HCT116 (cell line): ENCODE measurements around the gene CELF1. TPM values are rescaled to one million over a fixed set of nuclear protein-coding genes. Genes with fewer than 3 reads are reported as not detected.

Experiments
- ATAC-seq: fragments of 200-7000 bp; cut with Tn5 transposase; 2 replicates; pipeline ENCODE4 v1.9.1; 2020; ENCODE audit warnings: mild to moderate bottlenecking, moderate library complexity
- BruUV-seq: library from RNA; stranded (reverse); fragments of 400-500 nt; replicated peaks from 2 replicates; lab custom pipeline; 2021; lab: Mats Ljungman, UMichigan
- CTCF ChIA-PET: fragments of 300-600 bp; sonication (Branson Sonifier 250); formaldehyde crosslinking; loops from one replicate; lab custom pipeline; 2021; ENCODE audit warnings: antibody characterized with exemption; lab: Charles Lee
- POLR2A ChIA-PET: fragments of 300-600, 350-600 bp; sonication (Branson Sonifier 250); formaldehyde crosslinking; loops from one replicate; lab custom pipeline; 2021; ENCODE audit warnings: antibody characterized with exemption; lab: Charles Lee
- RAD21 ChIA-PET, 2 experiments: fragments of 300-600 bp; sonication (Branson Sonifier 250); formaldehyde crosslinking; loops; one replicate each; lab custom pipeline; 2023; ENCODE audit warnings: low total read pairs in 2 of 2; ENCODE audit not compliant: uncharacterized antibody in 2 of 2, unreplicated experiment in 2 of 2, low non-redundant PET in 1 of 2; lab: Charles Lee
- DNase-seq: peaks from one replicate; pipeline ENCODE4 v3.0.0-alpha.2; 2010; ENCODE audit warnings: low read depth, low spot score
- H2AFZ ChIP-seq: fragments of 200-600 bp; shearing (Covaris generic), sonication (generic); 2 replicates; pipeline ENCODE4 v1.6.1; 2017; ENCODE audit warnings: low read depth, mixed run types, mixed read lengths, antibody characterized with exemption, low read length; ENCODE audit not compliant: poor library complexity, severe bottlenecking
- H3K27ac ChIP-seq: 2 replicates; pipeline ENCODE4 v1.5.1; 2012; ENCODE audit warnings: low read depth, low read length
- H3K27me3 ChIP-seq: fragments of 200-600 bp; sonication (generic); 2 replicates; pipeline ENCODE4 v1.6.1; 2016; ENCODE audit warnings: mixed run types, low read length, mixed read lengths; ENCODE audit not compliant: insufficient read depth
- H3K36me3 ChIP-seq, 2 experiments: fragments of 200-500 bp in 1 of 2; fragments of 200-600 bp in 1 of 2; sonication (Bioruptor generic) in 1 of 2; sonication (generic) in 1 of 2; 2 replicates each; pipeline versions ENCODE4 v1.5.1 to v1.6.1; 2014 to 2016; ENCODE audit warnings: low read length in 2 of 2, inconsistent platforms in 1 of 2, mixed read lengths in 1 of 2, mixed run types in 1 of 2; ENCODE audit not compliant: insufficient read depth in 2 of 2, control insufficient read depth in 1 of 2
- H3K4me1 ChIP-seq, 2 experiments: fragments of 200-600 bp in 1 of 2; sonication (generic) in 1 of 2; 2 replicates each; pipeline versions ENCODE4 v1.5.1 to v1.6.1; 2012 to 2017; ENCODE audit warnings: low read length in 2 of 2, inconsistent platforms in 1 of 2, mild to moderate bottlenecking in 1 of 2, mixed read lengths in 1 of 2, mixed run types in 1 of 2, moderate library complexity in 1 of 2; ENCODE audit not compliant: insufficient read depth in 2 of 2, control insufficient read depth in 1 of 2
- H3K4me2 ChIP-seq: fragments of 200-600 bp; sonication (generic); 2 replicates; pipeline ENCODE4 v1.6.1; 2017; ENCODE audit warnings: mixed run types, low read length, mixed read lengths
- H3K4me3 ChIP-seq, 2 experiments: fragments of 200-600 bp in 1 of 2; sonication (generic) in 1 of 2; replicated peaks in 1 of 2; 2 replicates each; pipeline ENCODE4 v1.5.1; 2011 to 2016; ENCODE audit warnings: low read length in 2 of 2, control low read depth in 1 of 2, low read depth in 1 of 2, mild to moderate bottlenecking in 1 of 2, mixed read lengths in 1 of 2, mixed run types in 1 of 2
- H3K79me2 ChIP-seq: fragments of 200-600 bp; sonication (generic); 2 replicates; pipeline ENCODE4 v1.6.1; 2017; ENCODE audit warnings: mild to moderate bottlenecking, mixed run types, low read length, moderate library complexity, mixed read lengths; ENCODE audit not compliant: insufficient read depth
- H3K9ac ChIP-seq: fragments of 200-600 bp; sonication (generic); 2 replicates; pipeline ENCODE4 v1.6.1; 2016; ENCODE audit warnings: low read length, mixed read lengths
- H3K9me2 ChIP-seq: fragments of 200-600 bp; sonication (generic), shearing (Covaris generic); 2 replicates; pipeline ENCODE4 v1.6.1; 2017; ENCODE audit warnings: mixed run types, mild to moderate bottlenecking, moderate library complexity; ENCODE audit not compliant: insufficient read depth
- H3K9me3 ChIP-seq, 2 experiments: fragments of 200-500 bp in 1 of 2; fragments of 200-600 bp in 1 of 2; sonication (Bioruptor generic) in 1 of 2; sonication (generic) in 1 of 2; 2 replicates each; pipeline ENCODE4 v1.6.1; 2014 to 2017; ENCODE audit warnings: low read length in 2 of 2, mixed read lengths in 2 of 2, inconsistent platforms in 1 of 2, low read depth in 1 of 2, mild to moderate bottlenecking in 1 of 2, mixed run types in 1 of 2, moderate library complexity in 1 of 2; ENCODE audit not compliant: control insufficient read depth in 1 of 2, insufficient read depth in 1 of 2
- H4K20me1 ChIP-seq: fragments of 200-600 bp; sonication (generic), shearing (Covaris generic); 2 replicates; pipeline ENCODE4 v1.6.1; 2017; ENCODE audit warnings: mixed run types, mild to moderate bottlenecking, moderate library complexity; ENCODE audit not compliant: insufficient read depth
- CBX3 ChIP-seq: IDR thresholded peaks from 2 replicates; pipeline ENCODE4 v1.6.1; 2012; ENCODE audit warnings: low read depth
- CEBPB ChIP-seq: IDR thresholded peaks from 2 replicates; pipeline ENCODE4 v1.6.1; 2012; ENCODE audit warnings: low read depth
- EZH2phosphoT487 ChIP-seq: fragments of 200-600 bp; IDR thresholded peaks from 2 replicates; pipeline ENCODE4 v1.6.1; 2018; ENCODE audit warnings: antibody characterized with exemption, borderline replicate concordance
- RAD21 ChIP-seq: IDR thresholded peaks from 2 replicates; pipeline ENCODE4 v1.6.1; 2012; ENCODE audit warnings: low read depth, mild to moderate bottlenecking
- YY1 ChIP-seq: IDR thresholded peaks from 2 replicates; pipeline ENCODE4 v1.6.1; 2011; ENCODE audit warnings: low read length, low read depth, moderate library complexity, mild to moderate bottlenecking; ENCODE audit not compliant: insufficient replicate concordance; ENCODE audit errors: extremely low read depth
- ZFX ChIP-seq: fragments of 450-650 bp; IDR thresholded peaks from 2 replicates; pipeline ENCODE4 v1.6.1; 2017
- intact Hi-C: fragments of 100-400 bp; cut with micrococcal nuclease; formaldehyde crosslinking; loops from 2 replicates; pipeline ENCODE4 v1.10.0; 2022
- total RNA-seq: library from RNA; stranded (reverse); gene quantifications from one replicate; pipeline ENCODE4 v1.2.1, GENCODE V29; 2021; ENCODE audit not compliant: unreplicated experiment
- TF ChIP-seq, protein P1 (sequence below): IDR thresholded peaks from 2 replicates; pipeline ENCODE4 v1.6.1; 2012
- TF ChIP-seq, protein P2 (sequence below), 3 experiments: fragments of 200-600 bp in 1 of 3; sonication (generic) in 1 of 3; IDR thresholded peaks in 2 of 3; conservative IDR thresholded peaks in 1 of 3; 2 replicates each; pipeline ENCODE4 v1.5.1; 2012 to 2017; ENCODE audit warnings: low read depth in 2 of 3, low read length in 2 of 3, antibody characterized with exemption in 1 of 3, borderline replicate concordance in 1 of 3, control low read depth in 1 of 3, mild to moderate bottlenecking in 1 of 3, mixed read lengths in 1 of 3, mixed run types in 1 of 3, moderate library complexity in 1 of 3; ENCODE audit not compliant: insufficient read depth in 1 of 3

The CELF1 gene
- total RNA-seq, 1 experiment from 2014 or later, result 133 TPM

DNA sequence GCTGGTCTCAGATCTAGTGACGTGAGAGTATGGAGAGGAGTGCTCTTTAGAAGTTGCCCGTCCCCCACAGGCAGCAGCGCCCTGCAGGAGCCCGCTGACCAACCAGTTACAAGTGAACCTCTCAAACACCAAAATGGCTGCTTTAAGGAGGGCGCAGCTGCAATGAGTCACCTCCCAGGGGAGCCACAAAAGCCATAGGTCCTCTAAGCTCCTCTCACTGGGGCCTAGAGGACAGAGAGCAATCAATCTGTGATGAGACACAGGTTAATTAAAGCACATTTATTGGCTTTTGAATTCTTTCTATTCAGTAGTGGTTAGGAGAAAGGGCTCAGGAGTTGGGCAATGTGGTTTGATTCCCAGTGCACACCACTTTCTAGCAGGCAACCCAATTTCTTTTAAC is 88.4 kb downstream of the CELF1 start:
- Histone ChIP-seq H3K79me2 (peaks cover 31% of the 10 kb centered on the region), H2AFZ (no peak overlapping the region), H3K9me3 (no peaks in the 10 kb centered on the region), H4K20me1 (peaks cover 5% of the 10 kb centered on the region), H3K4me2 (no peak overlapping the region), H3K4me3 (no peak overlapping the region), H3K27ac (no peak overlapping the region), H3K27me3 (no peaks in the 10 kb centered on the region), H3K9me2 (no peaks in the 10 kb centered on the region), H3K9ac (no peak overlapping the region), H3K4me1 (peaks cover 0 to 4% of the 10 kb centered on the region in 2 experiments; a peak in 1 of 4 replicates), H3K36me3 (peaks cover 2 to 20% of the 10 kb centered on the region in 2 experiments; a peak in 3 of 4 replicates)
- DNase-seq, result no peak
- ChIA-PET RAD21 (no interaction called here), CTCF (interaction anchor here (1.0 to 1.6 kb wide), 2 partner anchors 10 to 52 kb away, joined by 3 to 9 read pairs; no protein-coding TSS in a partner anchor), POLR2A (interaction anchor here (0.6 kb wide), 1 partner anchor 294 kb away, joined by 4 read pairs; no protein-coding TSS in a partner anchor)
- no TSS peak for BruUV-seq
- peak; percentile 51; the same call in 1 of the 2 replicates for ATAC-seq
- intact Hi-C loops, result loop anchor here (10.0 kb wide), 1 partner anchor 150 kb away; no protein-coding TSS in a partner anchor
- TF ChIP-seq CEBPB, result no peak
- TF ChIP-seq EZH2phosphoT487, result no peak
- TF ChIP-seq, protein P1, sequence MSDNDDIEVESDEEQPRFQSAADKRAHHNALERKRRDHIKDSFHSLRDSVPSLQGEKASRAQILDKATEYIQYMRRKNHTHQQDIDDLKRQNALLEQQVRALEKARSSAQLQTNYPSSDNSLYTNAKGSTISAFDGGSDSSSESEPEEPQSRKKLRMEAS, result no peak
- no peak for TF ChIP-seq CBX3
- TF ChIP-seq ZFX, result no peak
- TF ChIP-seq, protein P2, sequence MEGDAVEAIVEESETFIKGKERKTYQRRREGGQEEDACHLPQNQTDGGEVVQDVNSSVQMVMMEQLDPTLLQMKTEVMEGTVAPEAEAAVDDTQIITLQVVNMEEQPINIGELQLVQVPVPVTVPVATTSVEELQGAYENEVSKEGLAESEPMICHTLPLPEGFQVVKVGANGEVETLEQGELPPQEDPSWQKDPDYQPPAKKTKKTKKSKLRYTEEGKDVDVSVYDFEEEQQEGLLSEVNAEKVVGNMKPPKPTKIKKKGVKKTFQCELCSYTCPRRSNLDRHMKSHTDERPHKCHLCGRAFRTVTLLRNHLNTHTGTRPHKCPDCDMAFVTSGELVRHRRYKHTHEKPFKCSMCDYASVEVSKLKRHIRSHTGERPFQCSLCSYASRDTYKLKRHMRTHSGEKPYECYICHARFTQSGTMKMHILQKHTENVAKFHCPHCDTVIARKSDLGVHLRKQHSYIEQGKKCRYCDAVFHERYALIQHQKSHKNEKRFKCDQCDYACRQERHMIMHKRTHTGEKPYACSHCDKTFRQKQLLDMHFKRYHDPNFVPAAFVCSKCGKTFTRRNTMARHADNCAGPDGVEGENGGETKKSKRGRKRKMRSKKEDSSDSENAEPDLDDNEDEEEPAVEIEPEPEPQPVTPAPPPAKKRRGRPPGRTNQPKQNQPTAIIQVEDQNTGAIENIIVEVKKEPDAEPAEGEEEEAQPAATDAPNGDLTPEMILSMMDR (IDR thresholded peaks at IDR 0.05 in 2 of 3, conservative IDR thresholded peaks at IDR 0.05 in 1 of 3; ENCODE audit: borderline replicate concordance in 1 of 3, insufficient read depth in 1 of 3, low read depth in 2 of 3, low read length in 2 of 3), result no peak
- no peak for TF ChIP-seq RAD21
- TF ChIP-seq YY1, result no peak
